Caco-2 (cell line): ENCODE measurements around the gene EHBP1. TPM values are rescaled to one million over a fixed set of nuclear protein-coding genes. Genes with fewer than 3 reads are reported as not detected.

Source experiments
- BruUV-seq: library from RNA; stranded (reverse); fragments of 400-500 nt; replicated peaks from 2 replicates; lab custom pipeline; 2021; lab: Mats Ljungman, UMichigan
- CTCF ChIA-PET: fragments of 300-600 bp; sonication (Branson Sonifier 250); formaldehyde crosslinking; loops from one replicate; lab custom pipeline; 2022; ENCODE audit warnings: antibody characterized with exemption; lab: Charles Lee
- POLR2A ChIA-PET: fragments of 300-600 bp; sonication (Branson Sonifier 250); formaldehyde crosslinking; loops from one replicate; lab custom pipeline; 2022; ENCODE audit warnings: antibody characterized with exemption; lab: Charles Lee
- DNase-seq, 2 experiments: peaks; one replicate each; pipeline versions ENCODE4 v3.0.0 to v3.0.0-alpha.2; 2020 to 2022
- H3K27me3 ChIP-seq: replicated peaks from 2 replicates; pipeline ENCODE4 v1.6.0; 2011; ENCODE audit warnings: low read length; ENCODE audit not compliant: control insufficient read depth, insufficient read depth
- H3K36me3 ChIP-seq: 2 replicates; pipeline ENCODE4 v1.5.1; 2011; ENCODE audit warnings: low read length; ENCODE audit not compliant: control insufficient read depth, insufficient read depth
- H3K4me1 ChIP-seq: fragments of 250-450 bp; sonication (Bioruptor Pico); 2 replicates; pipeline ENCODE4 v1.5.1; 2020; ENCODE audit warnings: mild to moderate bottlenecking
- H3K4me3 ChIP-seq: 2 replicates; pipeline ENCODE4 v1.5.1; 2011; ENCODE audit warnings: low read depth, mild to moderate bottlenecking, control low read depth, low read length
- H3K9me3 ChIP-seq: fragments of 250-450 bp; sonication (Bioruptor Pico); 2 replicates; pipeline ENCODE4 v1.5.1; 2020; ENCODE audit warnings: mild to moderate bottlenecking, moderate library complexity
- H3K27ac Mint-ChIP-seq: one replicate; pipeline ENCODE4 v1.8.0; 2022; ENCODE audit warnings: mixed read lengths; ENCODE audit not compliant: unreplicated experiment
- H3K27me3 Mint-ChIP-seq: one replicate; pipeline ENCODE4 v1.8.0; 2022; ENCODE audit warnings: mixed read lengths; ENCODE audit not compliant: insufficient read depth, unreplicated experiment
- H3K36me3 Mint-ChIP-seq: one replicate; pipeline ENCODE4 v1.8.0; 2022; ENCODE audit warnings: mild to moderate bottlenecking, mixed read lengths; ENCODE audit not compliant: insufficient read depth, unreplicated experiment
- H3K4me1 Mint-ChIP-seq: one replicate; pipeline ENCODE4 v1.8.0; 2022; ENCODE audit warnings: low read depth, mixed read lengths; ENCODE audit not compliant: unreplicated experiment
- H3K4me3 Mint-ChIP-seq: one replicate; pipeline ENCODE4 v1.8.0; 2022; ENCODE audit warnings: mild to moderate bottlenecking, moderate library complexity, mixed read lengths; ENCODE audit not compliant: unreplicated experiment
- H3K9me3 Mint-ChIP-seq: one replicate; pipeline ENCODE4 v1.8.0; 2022; ENCODE audit warnings: mixed read lengths; ENCODE audit not compliant: unreplicated experiment
- intact Hi-C: fragments of 100-400 bp; cut with micrococcal nuclease; formaldehyde crosslinking; loops from one replicate; pipeline ENCODE4 v1.10.0; 2022; ENCODE audit not compliant: unreplicated experiment
- total RNA-seq: library from RNA; stranded (reverse); gene quantifications from 2 replicates; pipeline ENCODE4 v1.2.3, GENCODE V29; 2022
- TF ChIP-seq, protein P1 (sequence below), 2 experiments: fragments of 200-600 bp in 1 of 2; IDR thresholded peaks; 1 replicate in 1 of 2; 2 replicates in 1 of 2; pipeline versions ENCODE4 v1.5.1 to v1.8.0; 2011 to 2022; ENCODE audit warnings: antibody characterized with exemption in 1 of 2, control low read depth in 1 of 2, inconsistent platforms in 1 of 2, low read depth in 1 of 2, low read length in 1 of 2, mild to moderate bottlenecking in 1 of 2, moderate library complexity in 1 of 2; ENCODE audit not compliant: insufficient read depth in 1 of 2, severe bottlenecking in 1 of 2, unreplicated experiment in 1 of 2

Gene EHBP1
- total RNA-seq, 1 experiment from 2014 or later: 120 TPM

DNA sequence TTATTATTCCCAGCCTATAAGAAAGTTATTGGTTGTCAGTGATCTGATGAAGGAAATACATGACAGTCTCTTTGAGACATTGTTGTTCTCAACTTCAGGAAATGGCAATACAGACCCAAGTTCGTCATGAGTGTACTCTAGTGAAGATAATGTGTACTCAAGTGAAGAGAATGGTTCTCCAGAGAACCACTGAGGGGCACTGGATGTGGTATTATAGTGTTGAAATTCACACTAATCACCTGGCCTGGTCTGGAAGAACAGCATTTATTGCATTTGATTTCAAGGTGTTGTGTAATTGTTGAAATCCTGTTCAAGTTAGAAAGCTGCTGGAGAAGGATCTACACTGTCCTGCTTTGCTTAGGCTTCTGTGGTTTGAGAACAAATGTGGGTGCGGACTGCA is 321.7 kb downstream of the EHBP1 start:
- Histone ChIP-seq H3K36me3 (peaks cover 4% of the 10 kb centered on the region), H3K27me3 (no peaks in the 10 kb centered on the region), H3K4me1 (no peaks in the 10 kb centered on the region), H3K9me3 (no peaks in the 10 kb centered on the region), H3K4me3 (no peak overlapping the region)
- Mint-ChIP-seq H3K27ac (peak overlapping the region; percentile 48), H3K4me3 (no peak overlapping the region), H3K36me3 (peaks cover 22% of the 10 kb centered on the region), H3K27me3 (no peaks in the 10 kb centered on the region), H3K9me3 (no peaks in the 10 kb centered on the region), H3K4me1 (no peaks in the 10 kb centered on the region)
- TF ChIP-seq, protein P1, sequence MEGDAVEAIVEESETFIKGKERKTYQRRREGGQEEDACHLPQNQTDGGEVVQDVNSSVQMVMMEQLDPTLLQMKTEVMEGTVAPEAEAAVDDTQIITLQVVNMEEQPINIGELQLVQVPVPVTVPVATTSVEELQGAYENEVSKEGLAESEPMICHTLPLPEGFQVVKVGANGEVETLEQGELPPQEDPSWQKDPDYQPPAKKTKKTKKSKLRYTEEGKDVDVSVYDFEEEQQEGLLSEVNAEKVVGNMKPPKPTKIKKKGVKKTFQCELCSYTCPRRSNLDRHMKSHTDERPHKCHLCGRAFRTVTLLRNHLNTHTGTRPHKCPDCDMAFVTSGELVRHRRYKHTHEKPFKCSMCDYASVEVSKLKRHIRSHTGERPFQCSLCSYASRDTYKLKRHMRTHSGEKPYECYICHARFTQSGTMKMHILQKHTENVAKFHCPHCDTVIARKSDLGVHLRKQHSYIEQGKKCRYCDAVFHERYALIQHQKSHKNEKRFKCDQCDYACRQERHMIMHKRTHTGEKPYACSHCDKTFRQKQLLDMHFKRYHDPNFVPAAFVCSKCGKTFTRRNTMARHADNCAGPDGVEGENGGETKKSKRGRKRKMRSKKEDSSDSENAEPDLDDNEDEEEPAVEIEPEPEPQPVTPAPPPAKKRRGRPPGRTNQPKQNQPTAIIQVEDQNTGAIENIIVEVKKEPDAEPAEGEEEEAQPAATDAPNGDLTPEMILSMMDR (IDR thresholded peaks at IDR 0.05; ENCODE audit: insufficient read depth in 1 of 2, low read depth in 1 of 2, low read length in 1 of 2, severe bottlenecking in 1 of 2, unreplicated experiment in 1 of 2): no peak
- ChIA-PET POLR2A (no interaction called here), CTCF (no interaction called here)
- intact Hi-C loops: loop anchor here (10.0 kb wide), 1 partner anchor 572 kb away; no protein-coding TSS in a partner anchor
- BruUV-seq: no TSS peak
- DNase-seq: no peak

DNA sequence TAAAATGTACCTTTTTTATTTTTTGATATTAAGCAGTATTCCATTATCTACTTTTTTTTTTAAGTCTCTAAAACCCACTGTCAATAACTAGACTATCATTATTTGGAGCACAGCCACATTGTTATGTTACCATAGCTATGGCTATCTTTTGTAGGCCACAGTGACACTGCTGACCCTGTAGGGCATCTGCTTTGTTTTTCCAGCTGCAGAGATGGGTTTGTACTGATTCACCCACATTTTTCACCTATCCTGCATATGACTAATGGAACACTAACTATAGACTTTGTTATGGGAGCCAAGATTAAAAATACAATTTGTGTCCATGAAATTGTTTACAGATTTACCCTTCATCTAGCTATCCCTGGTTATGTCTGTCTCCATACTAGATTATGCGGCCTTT is 323.5 kb downstream of the EHBP1 start:
- H3K9me3 ChIP-seq: no peaks in the 10 kb centered on the region
- no peak overlapping the region for H3K4me3 Mint-ChIP-seq
- H3K4me3 ChIP-seq: no peak overlapping the region
- peaks cover 10% of the 10 kb centered on the region for H3K36me3 Mint-ChIP-seq
- H3K27me3 Mint-ChIP-seq: no peaks in the 10 kb centered on the region
- intact Hi-C loops: loop anchor here (10.0 kb wide), 1 partner anchor 574 kb away; no protein-coding TSS in a partner anchor
- H3K4me1 ChIP-seq: no peaks in the 10 kb centered on the region
- DNase-seq: no peak
- TF ChIP-seq, protein P1 (IDR thresholded peaks at IDR 0.05; ENCODE audit: insufficient read depth in 1 of 2, low read depth in 1 of 2, low read length in 1 of 2, severe bottlenecking in 1 of 2, unreplicated experiment in 1 of 2): no peak
- no peaks in the 10 kb centered on the region for H3K9me3 Mint-ChIP-seq
- no peak overlapping the region for H3K27ac Mint-ChIP-seq
- ChIA-PET CTCF (no interaction called here), POLR2A (no interaction called here)
- BruUV-seq: no TSS peak
- H3K4me1 Mint-ChIP-seq: no peaks in the 10 kb centered on the region
- no peaks in the 10 kb centered on the region for H3K27me3 ChIP-seq
- peaks cover 4% of the 10 kb centered on the region for H3K36me3 ChIP-seq

DNA sequence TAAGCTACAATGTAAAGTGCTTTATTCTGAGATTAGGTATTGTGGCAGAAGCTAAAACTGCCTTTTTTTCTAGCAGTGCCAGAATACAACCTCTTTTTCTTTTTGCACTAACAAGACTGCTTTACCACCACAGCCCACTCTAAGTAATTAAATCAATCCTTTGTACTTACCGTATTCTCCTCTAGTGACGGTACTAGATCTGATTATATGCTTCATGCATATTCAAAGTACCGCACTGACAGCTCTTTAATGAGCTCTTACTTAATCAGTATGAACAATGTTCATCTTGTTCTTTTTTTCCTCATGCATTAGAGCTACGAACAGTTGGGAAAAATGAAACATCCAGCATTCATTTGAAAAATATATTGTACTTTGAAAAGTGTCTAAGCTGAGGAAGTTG is 329.0 kb downstream of the EHBP1 start:
- H3K36me3 Mint-ChIP-seq: no peaks in the 10 kb centered on the region
- DNase-seq: no peak
- H3K27ac Mint-ChIP-seq: no peak overlapping the region
- ChIA-PET POLR2A (no interaction called here), CTCF (no interaction called here)
- Histone ChIP-seq H3K4me1 (no peaks in the 10 kb centered on the region), H3K9me3 (no peaks in the 10 kb centered on the region), H3K36me3 (no peaks in the 10 kb centered on the region), H3K4me3 (no peak overlapping the region), H3K27me3 (no peaks in the 10 kb centered on the region)
- no TSS peak for BruUV-seq
- intact Hi-C loops: no loop called here
- H3K27me3 Mint-ChIP-seq: no peaks in the 10 kb centered on the region
- no peak overlapping the region for H3K4me3 Mint-ChIP-seq
- H3K4me1 Mint-ChIP-seq: no peaks in the 10 kb centered on the region
- no peaks in the 10 kb centered on the region for H3K9me3 Mint-ChIP-seq
- TF ChIP-seq, protein P1 (IDR thresholded peaks at IDR 0.05; ENCODE audit: insufficient read depth in 1 of 2, low read depth in 1 of 2, low read length in 1 of 2, severe bottlenecking in 1 of 2, unreplicated experiment in 1 of 2): no peak
